ENCODE measurements around the gene TMEM132C. TPM values are rescaled to one million over a fixed set of nuclear protein-coding genes. Genes with fewer than 3 reads are reported as not detected.

TMEM132C gene
- total RNA-seq, 8 experiments from 2014 or later, result 0.21 to 21.1 (median 2.3) TPM; not detected in 1

DNA sequence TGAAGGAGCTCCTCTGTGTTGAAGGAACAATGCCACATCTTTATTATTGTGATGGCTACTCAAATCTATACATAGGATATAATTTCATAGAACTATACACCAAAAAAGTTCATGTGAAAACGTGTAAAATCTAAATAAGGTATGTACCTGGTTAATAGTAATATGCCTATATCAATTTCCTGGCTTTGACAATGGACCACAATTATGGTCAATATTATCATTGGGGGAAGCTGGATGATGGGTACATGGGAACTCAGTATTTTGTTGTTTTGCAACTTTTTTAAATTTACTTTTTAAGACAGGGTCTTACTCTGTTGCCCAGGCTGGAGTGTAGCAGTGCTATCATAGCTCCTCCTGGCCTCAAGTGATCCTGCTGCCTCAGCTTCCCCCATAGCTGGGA, 270.7 kb downstream of the TMEM132C start:
- H3K4me3 ChIP-seq, result no peak overlapping the region
- 0 to 89% (median 0%) methylated on average over 1 of the region's 1 CpG; no CpG with 5 or more reads in 1 of the 10 experiments for WGBS, 10 experiments
- no peaks in the 10 kb centered on the region for H3K4me1 ChIP-seq (replicated peaks in 1 of 2)
- no peak for ATAC-seq (replicated peaks in 6 of 8)
- H3K27ac ChIP-seq, result no peak overlapping the region
- in situ Hi-C loops (cut with MboI; ENCODE audit: low pct_unique_long_range_greater_than_20kb in 2 of 9, low sequenced_read_pairs in 9 of 9, unreplicated experiment in 9 of 9), result no loop called here

DNA sequence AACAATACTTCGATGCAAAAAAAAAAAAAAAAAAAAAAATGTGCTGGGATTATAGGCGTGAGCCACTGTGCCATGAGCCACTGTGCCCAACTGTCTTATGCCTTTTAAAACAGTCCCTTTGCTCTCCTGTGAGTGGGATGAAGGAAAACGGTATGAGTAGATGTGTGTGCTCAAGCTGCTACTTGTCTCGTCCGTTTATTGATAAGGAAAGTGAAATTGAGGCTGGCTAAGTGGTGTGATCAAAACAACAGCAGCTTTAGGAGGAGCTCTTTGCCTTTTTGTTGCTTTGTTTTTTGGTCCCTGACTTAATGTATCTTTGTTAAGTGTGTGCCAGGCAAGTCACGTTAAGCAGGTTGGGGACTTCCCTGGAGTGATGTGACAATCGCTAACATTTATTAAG, 275.9 kb downstream of the TMEM132C start:
- WGBS, 10 experiments, result 9 to 76% (median 33%) methylated on average over 2 to 7 of the region's 7 CpGs; no CpG with 5 or more reads in 1 of the 10 experiments
- ATAC-seq (replicated peaks in 6 of 8), result no peak
- Histone ChIP-seq H3K4me1 (replicated peaks in 1 of 2) (no peaks in the 10 kb centered on the region), H3K27ac (no peak overlapping the region), H3K4me3 (no peak overlapping the region)
- in situ Hi-C loops (cut with MboI; ENCODE audit: low pct_unique_long_range_greater_than_20kb in 2 of 9, low sequenced_read_pairs in 9 of 9, unreplicated experiment in 9 of 9), result no loop called here

DNA sequence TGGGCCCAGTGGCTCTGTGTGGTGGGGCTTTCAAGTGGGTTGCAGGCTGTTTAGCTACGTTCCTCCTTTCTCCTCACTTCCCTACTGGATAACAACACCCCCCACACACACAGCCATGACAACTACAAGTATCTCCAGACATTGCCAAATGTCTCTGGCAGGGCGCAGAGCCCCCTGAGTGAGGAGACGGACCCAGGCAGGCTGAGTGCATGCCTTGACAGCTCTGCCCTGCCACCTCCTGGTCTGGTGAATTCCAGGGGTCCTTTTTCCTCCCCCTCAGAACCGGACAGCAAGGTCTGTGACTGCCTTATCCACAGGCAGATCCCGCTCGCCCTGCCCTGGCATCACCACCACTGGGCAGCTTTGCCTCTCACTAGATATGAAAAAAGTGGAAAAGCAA, 276.5 kb downstream of the TMEM132C start:
- in situ Hi-C loops (cut with MboI; ENCODE audit: low pct_unique_long_range_greater_than_20kb in 2 of 9, low sequenced_read_pairs in 9 of 9, unreplicated experiment in 9 of 9), result no loop called here
- 10 to 76% (median 42%) methylated on average over 2 to 4 of the region's 6 CpGs; no CpG with 5 or more reads in 6 of the 10 experiments for WGBS, 10 experiments

DNA sequence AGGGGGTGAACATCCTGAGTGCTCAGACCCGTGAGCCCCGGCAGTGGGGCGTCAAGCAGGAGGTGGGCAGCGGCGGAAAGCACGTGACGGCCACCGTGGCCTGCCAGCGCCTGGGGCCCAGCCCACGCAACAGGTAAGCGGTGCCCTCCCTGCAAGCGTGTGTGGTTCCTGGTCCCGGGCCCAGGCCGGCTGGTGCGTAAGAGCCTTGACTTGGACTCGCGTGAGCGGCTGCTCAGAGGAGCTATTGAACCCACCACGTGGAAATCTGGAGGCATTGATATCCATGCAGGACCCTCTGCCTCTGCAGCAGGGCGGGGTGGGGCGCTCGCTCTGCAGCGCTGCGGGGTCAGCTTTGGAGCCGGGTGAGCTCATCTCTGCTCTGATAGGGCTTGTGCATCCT, 277.0 kb downstream of the TMEM132C start:
- no peaks in the 10 kb centered on the region for H3K4me1 ChIP-seq (replicated peaks in 1 of 2)
- peak in 1 of 8 experiments; percentile 53 for ATAC-seq (replicated peaks in 6 of 8)
- H3K27ac ChIP-seq, result no peak overlapping the region
- in situ Hi-C loops (cut with MboI; ENCODE audit: low pct_unique_long_range_greater_than_20kb in 2 of 9, low sequenced_read_pairs in 9 of 9, unreplicated experiment in 9 of 9), result no loop called here
- no peak overlapping the region for H3K4me3 ChIP-seq
- WGBS, 10 experiments, result 60 to 89% (median 85%) methylated on average over 4 to 5 of the region's 25 CpGs; no CpG with 5 or more reads in 7 of the 10 experiments

More for the DNA sequence above, 276.5 kb downstream of the TMEM132C start:
- Histone ChIP-seq H3K4me3 (no peak overlapping the region), H3K4me1 (replicated peaks in 1 of 2) (no peaks in the 10 kb centered on the region), H3K27ac (no peak overlapping the region)
- peak in 2 of 8 experiments; percentile 27 to 43 for ATAC-seq (replicated peaks in 6 of 8)

DNA sequence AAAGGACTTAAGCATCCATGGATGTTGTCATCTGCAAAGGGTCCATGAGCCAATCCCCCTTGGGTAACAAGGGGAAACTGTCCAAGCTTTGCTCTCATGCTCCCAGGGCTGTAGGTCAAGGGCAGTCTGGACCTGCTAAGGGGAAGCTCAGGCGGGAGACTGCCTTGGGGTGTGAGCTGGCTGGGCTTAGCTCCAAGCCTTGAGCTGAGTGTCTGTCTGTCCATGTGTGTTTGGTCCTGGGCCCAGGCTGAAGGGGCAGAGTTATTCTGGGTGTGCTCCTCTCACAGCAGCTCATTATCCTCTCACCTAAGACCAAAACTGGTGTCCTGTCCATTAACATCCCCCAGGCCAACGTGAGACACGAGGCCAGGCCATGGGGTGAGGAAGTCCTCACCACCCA, 282.0 kb downstream of the TMEM132C start:
- 0 to 20% (median 0%) methylated on average over 1 to 3 of the region's 3 CpGs; no CpG with 5 or more reads in 7 of the 10 experiments for WGBS, 10 experiments

DNA sequence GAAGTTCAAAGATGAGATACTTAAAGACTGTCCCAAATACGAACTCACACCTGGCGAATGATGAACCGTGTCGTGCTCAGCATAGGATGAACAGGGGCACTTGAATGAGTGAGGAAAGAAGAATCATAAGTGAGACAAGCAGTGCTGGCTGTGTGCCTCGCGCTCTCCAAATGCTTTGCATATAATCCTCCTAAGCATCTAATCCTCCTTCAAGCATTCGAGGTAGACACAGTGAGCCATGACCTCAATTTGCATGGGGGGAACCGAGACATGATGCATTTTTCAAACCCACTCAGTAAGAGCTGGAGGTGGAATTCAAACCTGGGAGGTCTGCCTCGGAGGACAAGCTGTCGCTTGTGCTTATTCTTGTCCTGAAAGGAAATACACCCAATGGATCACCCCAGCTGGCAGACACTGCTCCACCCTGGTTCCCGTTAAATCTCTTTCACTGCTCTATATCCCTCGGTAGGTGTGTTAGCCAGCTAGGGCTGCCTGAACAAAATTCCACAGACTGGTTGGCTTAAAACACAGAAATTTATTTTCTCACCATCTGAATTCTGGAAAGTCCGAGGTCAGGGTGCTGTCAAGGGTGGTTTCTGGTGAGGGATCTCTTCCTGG, 282.7 kb downstream of the TMEM132C start:
- ATAC-seq (replicated peaks in 6 of 8), result peak in 1 of 8 experiments; percentile 82
- 12 to 88% (median 60%) methylated on average over 2 to 12 of the region's 13 CpGs; no CpG with 5 or more reads in 1 of the 10 experiments for WGBS, 10 experiments
- Histone ChIP-seq H3K4me1 (replicated peaks in 1 of 2) (no peaks in the 10 kb centered on the region), H3K27ac (no peak overlapping the region), H3K4me3 (no peak overlapping the region)
- in situ Hi-C loops (cut with MboI; ENCODE audit: low pct_unique_long_range_greater_than_20kb in 2 of 9, low sequenced_read_pairs in 9 of 9, unreplicated experiment in 9 of 9), result no loop called here

More for the DNA sequence above, 282.0 kb downstream of the TMEM132C start:
- in situ Hi-C loops (cut with MboI; ENCODE audit: low pct_unique_long_range_greater_than_20kb in 2 of 9, low sequenced_read_pairs in 9 of 9, unreplicated experiment in 9 of 9), result no loop called here
- Histone ChIP-seq H3K4me1 (replicated peaks in 1 of 2) (no peaks in the 10 kb centered on the region), H3K27ac (no peak overlapping the region), H3K4me3 (no peak overlapping the region)
- peak in 1 of 8 experiments; percentile 52 for ATAC-seq (replicated peaks in 6 of 8)

DNA sequence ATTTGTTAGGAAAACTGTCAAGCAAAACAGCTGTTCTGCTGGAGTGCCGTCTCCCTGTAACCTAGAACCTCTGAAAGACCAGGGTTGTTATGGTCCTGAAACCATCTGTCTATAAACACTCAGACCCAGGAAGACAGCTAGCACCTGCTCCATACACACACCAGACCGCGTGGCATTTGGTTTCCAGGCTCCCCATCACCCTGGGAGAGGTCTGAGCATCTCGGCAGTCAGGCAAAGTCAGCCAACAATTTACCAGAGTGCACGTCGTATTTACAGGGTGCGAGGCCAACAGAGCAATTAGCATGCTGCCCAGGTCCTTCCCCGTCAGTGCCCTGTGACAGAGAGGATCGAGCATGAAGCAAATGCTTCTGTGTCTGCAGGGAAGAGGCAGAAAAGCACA, 284.3 kb downstream of the TMEM132C start:
- in situ Hi-C loops (cut with MboI; ENCODE audit: low pct_unique_long_range_greater_than_20kb in 2 of 9, low sequenced_read_pairs in 9 of 9, unreplicated experiment in 9 of 9), result no loop called here
- peak in 2 of 8 experiments; percentile 74 to 95 for ATAC-seq (replicated peaks in 6 of 8)
- Histone ChIP-seq H3K4me3 (no peak overlapping the region), H3K27ac (no peak overlapping the region), H3K4me1 (replicated peaks in 1 of 2) (no peaks in the 10 kb centered on the region)
- 0 to 82% (median 17%) methylated on average over 1 to 3 of the region's 9 CpGs; no CpG with 5 or more reads in 5 of the 10 experiments for WGBS, 10 experiments

DNA sequence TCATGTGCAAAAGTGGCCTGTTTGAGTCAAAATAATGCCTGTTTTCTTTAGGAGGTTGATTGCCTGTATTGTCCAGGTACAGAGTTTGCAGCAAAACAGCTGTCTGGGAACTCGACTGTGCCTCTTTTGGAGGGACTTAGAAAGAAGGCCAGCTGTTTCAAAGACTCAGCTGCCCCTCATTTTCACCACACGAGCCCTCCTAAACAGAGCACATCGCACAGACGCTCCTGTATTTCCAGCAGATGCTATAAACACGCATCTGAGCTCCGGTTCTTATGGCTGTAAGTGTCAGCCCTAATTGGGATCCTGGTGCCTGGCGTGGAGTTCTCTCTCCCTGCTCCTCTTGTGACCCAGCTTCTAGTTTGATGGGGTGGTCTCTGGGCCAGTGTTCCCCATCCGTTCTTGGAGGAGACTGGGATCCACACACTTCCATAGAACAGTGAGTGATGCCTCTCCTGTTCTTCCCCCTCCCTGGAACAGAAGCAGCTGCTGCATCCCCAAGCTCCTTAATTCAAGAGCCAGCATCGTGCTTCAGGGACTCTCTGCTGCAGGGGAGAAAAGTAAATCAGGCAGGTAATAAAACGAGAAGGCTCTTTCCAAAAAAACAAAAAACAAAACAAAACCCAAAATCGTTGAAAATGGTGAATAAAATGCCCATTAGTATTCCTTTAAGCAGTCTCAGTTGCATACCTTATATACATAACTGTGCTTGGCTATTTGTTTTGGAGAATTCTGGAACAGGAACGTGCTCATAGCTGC, 287.8 kb downstream of the TMEM132C start:
- in situ Hi-C loops (cut with MboI; ENCODE audit: low pct_unique_long_range_greater_than_20kb in 2 of 9, low sequenced_read_pairs in 9 of 9, unreplicated experiment in 9 of 9), result no loop called here
- 0 to 71% (median 16%) methylated on average over 3 to 11 of the region's 12 CpGs for WGBS, 10 experiments
- no peak for ATAC-seq (replicated peaks in 6 of 8)
- Histone ChIP-seq H3K4me1 (replicated peaks in 1 of 2) (no peaks in the 10 kb centered on the region), H3K27ac (no peak overlapping the region), H3K4me3 (no peak overlapping the region)

DNA sequence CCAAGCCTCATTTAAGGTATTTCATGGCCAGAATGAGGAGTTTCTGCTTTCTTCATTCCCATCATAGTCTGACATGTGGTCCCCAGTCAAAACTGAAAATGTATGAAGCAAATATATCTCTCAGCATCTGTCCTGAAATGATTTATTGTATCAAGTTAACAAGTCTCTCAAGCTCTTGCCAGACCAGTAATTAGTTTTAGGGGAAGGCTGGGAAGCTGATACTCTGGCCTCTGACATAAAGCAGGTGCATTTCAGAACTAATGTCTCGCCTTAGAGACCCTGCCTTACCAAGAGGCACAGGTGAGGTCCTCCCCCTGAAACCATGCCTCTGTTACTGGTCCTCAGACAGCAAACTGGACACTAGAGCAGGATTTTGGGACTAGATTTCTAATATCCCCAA, 290.3 kb downstream of the TMEM132C start:
- Histone ChIP-seq H3K27ac (no peak overlapping the region), H3K4me3 (no peak overlapping the region), H3K4me1 (replicated peaks in 1 of 2) (no peaks in the 10 kb centered on the region)
- 0 to 100% (median 0%) methylated on average over 1 of the region's 1 CpG; no CpG with 5 or more reads in 4 of the 10 experiments for WGBS, 10 experiments
- in situ Hi-C loops (cut with MboI; ENCODE audit: low pct_unique_long_range_greater_than_20kb in 2 of 9, low sequenced_read_pairs in 9 of 9, unreplicated experiment in 9 of 9), result no loop called here
- ATAC-seq (replicated peaks in 6 of 8), result no peak

DNA sequence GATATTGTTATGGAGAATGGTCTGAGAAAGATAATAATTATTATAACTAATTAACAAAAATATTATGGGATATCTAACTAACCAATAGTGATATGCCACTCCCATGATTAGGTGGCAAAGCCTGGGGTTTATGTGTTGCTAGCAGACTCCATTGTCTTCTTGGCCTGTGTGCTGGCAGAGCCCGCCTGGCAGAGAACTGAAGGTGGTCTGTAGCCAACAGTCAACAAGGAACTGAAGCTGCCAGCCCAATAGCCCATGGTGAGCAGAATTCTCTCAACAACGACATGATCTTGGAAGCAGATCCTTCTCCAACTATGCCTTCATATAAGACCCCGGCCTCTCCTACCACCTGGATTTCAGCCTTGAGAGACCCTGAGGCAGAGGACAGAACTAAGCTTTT, 298.0 kb downstream of the TMEM132C start:
- no peak for ATAC-seq (replicated peaks in 6 of 8)
- in situ Hi-C loops (cut with MboI; ENCODE audit: low pct_unique_long_range_greater_than_20kb in 2 of 9, low sequenced_read_pairs in 9 of 9, unreplicated experiment in 9 of 9), result no loop called here
- WGBS, 10 experiments, result 0 to 89% (median 34%) methylated on average over 2 of the region's 3 CpGs; no CpG with 5 or more reads in 5 of the 10 experiments
- no peak overlapping the region for H3K27ac ChIP-seq
- H3K4me3 ChIP-seq, result no peak overlapping the region
- no peaks in the 10 kb centered on the region for H3K4me1 ChIP-seq (replicated peaks in 1 of 2)

DNA sequence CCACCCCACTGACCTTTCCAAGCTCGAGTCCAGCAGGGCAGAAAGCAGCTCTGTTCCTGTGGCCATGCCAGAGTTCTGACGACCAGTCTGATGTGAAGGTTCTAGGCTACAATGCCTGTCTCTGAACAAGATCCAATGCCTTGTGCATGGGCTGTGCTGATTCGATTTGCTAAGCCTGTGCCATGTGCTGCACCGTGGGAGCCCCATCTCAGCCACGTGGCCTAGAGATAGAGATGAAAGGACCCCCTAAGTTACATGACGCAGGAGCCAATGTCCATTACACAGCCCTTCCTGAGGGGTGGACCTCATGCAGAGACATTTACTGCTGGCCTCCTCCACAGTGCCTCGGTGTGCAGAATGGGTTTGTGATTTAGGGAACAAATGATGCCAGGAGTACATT, 300.8 kb downstream of the TMEM132C start:
- Histone ChIP-seq H3K4me1 (replicated peaks in 1 of 2) (no peaks in the 10 kb centered on the region), H3K4me3 (no peak overlapping the region), H3K27ac (no peak overlapping the region)
- 0 to 70% (median 18%) methylated on average over 1 to 6 of the region's 7 CpGs; no CpG with 5 or more reads in 2 of the 10 experiments for WGBS, 10 experiments
- in situ Hi-C loops (cut with MboI; ENCODE audit: low pct_unique_long_range_greater_than_20kb in 2 of 9, low sequenced_read_pairs in 9 of 9, unreplicated experiment in 9 of 9), result no loop called here
- ATAC-seq (replicated peaks in 6 of 8), result no peak

DNA sequence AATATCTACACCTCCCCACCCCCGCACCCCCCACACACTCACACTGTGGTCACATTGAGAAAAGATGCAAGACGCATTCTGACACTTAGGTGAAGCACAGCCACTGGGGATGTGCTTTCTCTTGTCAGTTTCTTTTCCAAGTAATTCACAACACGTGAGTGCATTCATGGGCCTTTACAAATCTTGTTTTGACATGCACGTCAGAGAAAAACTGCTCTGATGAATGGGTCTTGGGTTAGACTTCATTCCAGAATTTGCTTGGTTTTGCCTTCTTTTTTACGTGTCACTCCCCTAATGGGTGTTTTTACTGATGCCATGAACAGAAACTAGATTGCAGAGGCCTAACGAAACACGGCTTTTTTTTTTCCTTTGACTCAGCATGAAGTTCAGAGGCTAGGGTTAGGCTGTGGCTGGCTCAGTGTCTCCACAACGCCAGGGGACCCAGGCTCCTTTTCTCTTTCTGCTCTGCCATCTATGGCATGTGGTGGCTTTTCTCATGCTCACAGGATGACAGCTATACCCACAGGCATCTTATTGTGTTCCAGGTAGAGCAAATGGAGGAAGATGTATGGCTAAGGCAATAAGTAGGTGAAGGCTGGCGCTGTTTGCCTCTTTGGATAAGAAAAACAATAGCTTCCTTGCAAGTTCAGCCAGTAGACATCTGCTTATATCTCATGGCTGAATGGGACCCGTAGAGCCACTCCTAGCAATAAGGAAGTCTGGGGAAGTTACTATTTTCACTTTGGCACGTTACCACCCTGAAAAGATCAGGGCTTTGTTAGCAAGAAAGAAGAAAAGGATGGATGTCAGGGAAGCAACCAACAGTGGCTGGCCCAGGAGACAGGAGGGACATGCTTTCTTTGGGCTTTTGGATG, 303.5 kb downstream of the TMEM132C start:
- H3K27ac ChIP-seq, result no peak overlapping the region
- no peak for ATAC-seq (replicated peaks in 6 of 8)
- no peak overlapping the region for H3K4me3 ChIP-seq

More for the DNA sequence above, 303.5 kb downstream of the TMEM132C start:
- 0 to 72% (median 17%) methylated on average over 1 to 10 of the region's 11 CpGs; no CpG with 5 or more reads in 2 of the 10 experiments for WGBS, 10 experiments
- in situ Hi-C loops (cut with MboI; ENCODE audit: low pct_unique_long_range_greater_than_20kb in 2 of 9, low sequenced_read_pairs in 9 of 9, unreplicated experiment in 9 of 9), result no loop called here
- H3K4me1 ChIP-seq (replicated peaks in 1 of 2), result no peaks in the 10 kb centered on the region
